GM21786 (cell line): ENCODE results near the gene MYO3A.

ENCODE experiments used
- ATAC-seq: cut with Tn5 transposase; IDR thresholded peaks from one replicate; pipeline ENCODE4 v1.9.1; 2021; ENCODE audit not compliant: unreplicated experiment

The MYO3A gene

DNA sequence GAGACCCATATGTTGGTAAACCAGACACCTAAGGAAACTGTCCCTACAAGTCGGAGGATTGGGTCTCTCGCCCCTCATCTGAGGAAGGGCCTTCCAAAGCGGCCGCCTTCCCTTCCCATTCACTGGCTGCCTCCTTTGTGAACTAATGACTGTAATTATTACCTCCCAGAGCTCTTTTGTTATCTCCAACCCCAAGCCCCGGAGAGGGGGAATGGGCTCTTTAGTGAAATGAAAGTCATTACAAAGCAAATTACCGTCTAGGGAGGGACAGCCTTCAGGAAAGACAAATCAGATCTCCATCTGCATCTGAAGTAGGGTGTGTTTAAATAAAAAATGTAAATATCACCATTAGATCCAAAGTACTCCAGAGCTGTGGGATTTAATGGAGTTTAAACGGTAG lies 280.0 kb downstream of the MYO3A start:
- ATAC-seq, result no peak

GRCh38 chr10:26214551-26215395 lies 280.7 kb downstream of the MYO3A start:
- no peak for ATAC-seq

DNA sequence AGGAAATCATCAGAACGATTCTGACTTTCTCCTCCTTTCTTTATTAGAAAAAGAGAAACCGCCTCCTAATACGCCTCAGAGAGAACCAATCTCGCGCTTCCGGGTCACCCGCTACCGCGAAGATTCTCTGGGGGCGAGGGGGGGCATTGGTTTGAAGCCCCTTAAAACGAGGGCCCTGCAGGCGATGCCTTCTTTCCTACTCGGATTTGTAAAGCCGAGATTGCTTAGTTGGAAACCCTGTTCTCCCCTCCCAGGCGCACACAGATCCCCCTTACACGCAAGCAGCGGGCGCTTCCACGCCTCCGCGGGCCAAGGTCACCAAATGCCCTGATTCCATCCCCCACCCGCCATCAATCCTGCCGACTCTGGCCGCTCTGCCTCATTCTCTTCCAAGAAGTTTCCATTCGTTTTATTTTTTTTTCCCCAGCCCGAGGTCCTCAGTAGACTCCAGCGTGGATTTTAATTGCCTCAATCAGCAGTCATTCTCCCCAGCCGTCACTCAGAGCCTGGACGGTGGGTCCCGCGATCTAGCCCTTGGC lies 281.4 kb downstream of the MYO3A start:
- ATAC-seq, result no peak

DNA sequence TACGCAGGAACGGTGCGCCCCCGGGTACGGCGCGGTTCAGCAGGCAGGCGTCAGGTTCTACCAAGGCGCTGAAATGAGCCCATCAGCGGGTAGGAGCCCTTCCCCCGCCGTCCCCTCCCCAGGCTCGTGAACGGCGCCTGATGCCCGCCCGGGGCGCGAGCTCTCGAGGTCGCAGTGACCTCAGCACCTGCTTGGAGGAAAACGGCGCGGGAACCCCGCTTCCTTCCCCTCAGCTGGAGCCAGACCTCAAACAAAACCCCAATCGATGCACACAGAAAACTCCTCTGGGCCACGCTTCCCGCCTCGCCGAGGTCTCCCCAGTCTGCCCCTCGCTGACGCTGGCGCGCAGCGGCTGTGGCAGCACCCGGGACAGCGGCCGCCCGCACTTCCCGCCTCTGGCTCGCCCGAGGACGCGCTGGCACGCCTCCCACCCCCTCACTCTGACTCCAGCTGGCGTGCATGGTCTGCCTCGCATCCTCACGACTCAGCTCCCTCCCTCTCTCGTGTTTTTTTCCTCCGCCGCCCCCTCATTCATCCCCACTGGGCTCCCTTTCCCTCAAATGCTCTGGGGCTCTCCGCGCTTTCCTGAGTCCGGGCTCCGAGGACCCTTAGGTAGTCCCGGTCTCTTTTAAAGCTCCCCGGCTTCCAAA lies 282.0 kb downstream of the MYO3A start:
- no peak for ATAC-seq

GRCh38 chr10:26216585-26217395 lies 282.8 kb downstream of the MYO3A start, which contains the start of gene GAD2:
Gene GAD2, plus strand, starts transcription at chr10:26216774. Its CDS starts 36 bp downstream, at chr10:26216810.
- no peak for ATAC-seq

GRCh38 chr10:26217396-26218086 lies 283.5 kb downstream of the MYO3A start:
- ATAC-seq, result no peak

DNA sequence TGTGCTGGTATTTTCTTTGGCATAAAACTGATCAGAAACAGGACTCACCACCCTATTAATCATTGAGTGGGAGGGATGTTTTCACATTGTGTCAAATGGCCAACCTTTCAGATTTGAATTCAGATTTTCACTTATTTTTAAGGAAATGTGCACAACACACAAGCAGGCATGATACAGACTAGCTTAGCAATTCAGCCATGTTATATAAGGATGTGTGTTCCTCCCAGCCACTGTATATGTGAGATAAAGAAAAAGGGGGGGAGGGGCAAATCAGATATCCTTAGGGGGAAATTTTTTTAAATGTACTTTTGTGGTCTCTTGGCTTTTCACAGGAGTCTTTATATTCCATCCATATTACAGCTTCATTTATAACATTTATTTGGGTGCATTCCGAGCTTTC lies 285.6 kb downstream of the MYO3A start:
- no peak for ATAC-seq

DNA sequence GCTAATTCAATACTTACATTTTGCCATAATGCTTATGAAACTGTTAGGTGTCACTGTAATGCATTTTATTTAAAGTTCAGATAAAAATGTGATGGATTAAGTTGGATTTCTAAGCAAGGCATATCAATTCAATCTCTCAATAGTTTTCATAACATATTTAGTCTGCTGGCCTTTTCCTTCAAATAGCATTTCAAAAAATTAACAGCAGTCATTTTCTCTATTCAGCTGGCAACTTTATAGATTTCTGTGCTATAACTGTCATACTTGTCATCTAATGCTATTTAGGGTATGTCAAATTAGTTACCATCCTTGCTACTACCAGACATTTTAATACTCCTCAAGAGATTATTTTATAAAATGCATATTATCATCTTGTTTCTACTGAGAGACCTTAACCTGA lies 286.9 kb downstream of the MYO3A start:
- no peak for ATAC-seq

DNA sequence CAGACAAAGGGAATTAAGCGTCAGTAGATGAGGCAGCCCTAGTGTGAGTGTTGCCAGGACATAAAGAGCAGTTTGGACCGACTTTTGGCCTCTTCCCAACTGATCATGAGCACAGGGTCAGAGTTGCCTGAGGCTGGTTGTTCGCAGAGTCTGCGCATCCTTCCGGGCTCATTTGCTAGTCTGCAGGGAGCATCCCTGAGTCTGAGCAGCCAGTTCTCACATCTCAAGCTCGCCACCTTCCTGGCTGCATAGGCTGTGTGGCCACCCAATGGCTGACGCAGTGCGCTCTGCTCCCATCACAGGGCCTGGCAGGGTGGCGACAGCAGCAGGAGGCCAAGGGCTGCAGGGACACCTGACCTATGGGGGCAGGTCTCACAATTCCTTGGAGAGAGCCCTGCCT lies 287.5 kb downstream of the MYO3A start:
- no peak for ATAC-seq

DNA sequence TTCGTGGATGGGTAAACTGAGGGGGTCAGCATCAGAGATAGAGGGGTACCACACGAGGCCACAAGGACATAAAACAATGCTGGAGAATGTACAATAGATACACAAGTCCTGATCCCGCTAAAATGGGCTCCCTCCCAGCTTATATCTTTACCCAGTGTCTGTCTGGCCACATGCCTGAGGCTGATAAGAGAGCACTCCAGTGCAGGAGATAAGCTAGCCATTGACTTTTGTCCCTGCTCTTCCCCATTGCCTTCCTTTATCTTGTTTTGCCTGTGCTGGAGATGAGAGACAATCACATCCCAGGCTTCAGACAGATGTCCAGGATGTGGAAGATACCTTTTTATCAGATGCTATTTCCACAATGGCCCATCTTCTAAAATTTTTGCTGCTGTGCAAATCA lies 288.5 kb downstream of the MYO3A start:
- no peak for ATAC-seq

DNA sequence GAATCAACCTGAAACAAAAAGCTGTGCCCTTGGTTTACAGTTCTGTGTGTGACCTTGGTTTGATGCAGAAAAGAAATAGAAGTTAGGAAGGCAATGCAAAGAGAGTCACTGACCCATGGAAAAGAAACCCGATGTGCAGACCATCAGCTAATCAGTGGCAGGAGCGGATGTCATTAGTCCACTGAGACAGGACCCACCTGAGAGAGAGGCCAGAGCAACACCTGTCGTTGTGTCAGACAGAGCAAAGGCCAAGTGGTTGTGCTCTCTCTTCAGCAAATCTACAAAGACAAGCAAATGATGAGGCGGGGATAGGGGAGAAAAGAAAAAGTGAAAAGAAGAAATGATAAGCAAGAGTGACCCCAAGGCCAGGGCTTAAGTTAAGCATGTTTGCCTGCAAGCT lies 291.3 kb downstream of the MYO3A start:
- no peak for ATAC-seq

DNA sequence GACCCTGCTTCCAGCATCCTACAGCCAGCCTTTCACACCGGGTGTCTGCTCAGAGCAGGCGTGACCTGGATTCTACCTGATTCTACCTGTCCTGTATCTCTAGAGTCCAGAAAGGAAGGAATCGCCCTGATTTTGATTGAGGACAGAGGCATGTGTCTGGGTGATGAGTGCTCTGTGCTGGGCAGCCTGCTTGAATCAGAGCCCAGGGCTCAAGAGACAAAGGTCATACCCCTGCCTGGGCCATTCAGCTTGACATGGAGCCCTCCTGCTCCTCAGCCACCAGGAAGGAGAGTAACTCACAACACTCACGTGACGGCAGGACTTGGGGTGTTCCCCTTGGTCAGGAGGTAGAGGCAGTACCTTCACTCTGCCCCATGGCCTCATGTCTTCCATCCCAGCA lies 293.8 kb downstream of the MYO3A start:
- ATAC-seq, result no peak

GRCh38 chr10:26232174-26232573 lies 298.1 kb downstream of the MYO3A start:
- no peak for ATAC-seq

DNA sequence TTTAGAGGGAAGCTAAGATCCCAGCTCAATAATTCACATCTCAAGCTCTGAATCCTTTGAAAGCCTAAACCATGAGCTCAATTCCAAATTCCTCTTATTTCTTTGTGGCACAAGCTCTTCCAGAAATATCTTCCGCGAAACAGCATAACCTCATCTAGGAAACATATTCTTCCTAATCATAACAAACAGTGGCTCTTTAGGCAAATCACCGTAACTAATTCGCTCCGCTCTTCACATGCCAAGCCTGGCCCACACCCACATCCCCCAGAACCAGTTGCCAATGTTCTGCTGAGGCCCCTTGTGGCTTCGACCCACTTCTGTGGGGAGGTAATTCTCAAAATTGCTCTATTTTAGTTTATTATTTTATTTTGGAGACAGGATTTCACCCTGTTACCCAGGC lies 301.7 kb downstream of the MYO3A start:
- no peak for ATAC-seq

GRCh38 chr10:26238378-26238777 lies 304.3 kb downstream of the MYO3A start:
- no peak for ATAC-seq

GRCh38 chr10:26242706-26243350 lies 308.8 kb downstream of the MYO3A start:
- ATAC-seq, result no peak

DNA sequence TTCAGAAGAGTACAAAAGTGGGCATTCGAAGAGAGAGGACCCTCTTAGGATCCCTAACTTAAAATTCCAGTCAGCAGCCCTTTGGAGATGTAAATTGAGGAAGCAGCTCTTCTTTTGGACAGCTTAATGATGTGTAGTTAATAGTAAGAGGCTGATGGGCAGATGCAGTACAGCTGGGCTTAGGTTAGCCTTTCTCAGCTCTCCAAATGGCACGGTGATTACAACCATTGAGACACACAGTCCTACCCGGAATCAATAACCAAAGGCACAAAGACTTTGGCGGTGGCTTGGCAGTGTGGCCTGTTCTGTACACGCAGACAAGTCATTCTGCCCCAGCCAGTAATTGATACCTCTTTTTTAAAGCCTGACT lies 309.3 kb downstream of the MYO3A start:
- ATAC-seq, result no peak

GRCh38 chr10:26249681-26250080 lies 315.7 kb downstream of the MYO3A start:
- no peak for ATAC-seq

DNA sequence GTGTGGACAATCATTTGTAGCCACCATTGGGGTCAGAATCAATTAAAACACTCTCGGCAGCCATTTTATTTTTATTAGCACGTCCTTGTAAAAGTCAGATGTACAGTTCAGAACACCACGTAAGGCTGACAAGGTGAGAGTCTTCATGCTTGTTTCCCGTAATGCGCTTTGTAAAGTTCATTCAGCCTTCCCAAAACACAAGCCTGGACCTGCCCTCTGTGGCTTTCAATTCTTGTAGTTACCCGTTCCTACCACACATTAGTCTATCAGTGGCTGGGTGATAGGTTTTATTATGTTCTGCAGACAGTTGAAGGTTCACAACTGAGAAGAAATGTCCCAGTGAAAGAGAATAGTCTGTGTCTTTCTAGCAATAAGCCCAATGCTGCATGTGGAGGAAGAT lies 317.9 kb downstream of the MYO3A start:
- no peak for ATAC-seq

GRCh38 chr10:26254616-26255015 lies 320.6 kb downstream of the MYO3A start:
- ATAC-seq, result no peak
